GM23338 (cell line): ENCODE measurements around the gene ZNF697.
A peak's percentile ranks its signal among the peaks of the same experiment; 100 is the strongest.

ENCODE experiments used
- CREB1 ChIP-seq: fragments of 250-450 bp; sonication (Bioruptor Pico); IDR thresholded peaks from 2 replicates; pipeline ENCODE4 v1.5.0; 2020; ENCODE audit warnings: low read depth, mild to moderate bottlenecking, moderate library complexity
- EZH2phosphoT487 ChIP-seq: fragments of 200-600 bp; sonication (generic); IDR thresholded peaks from one replicate; pipeline ENCODE4 v1.8.1; 2018; ENCODE audit warnings: antibody characterized with exemption; ENCODE audit not compliant: unreplicated experiment
- NANOG ChIP-seq: IDR thresholded peaks from 2 replicates; pipeline ENCODE4 v1.6.1; 2016; ENCODE audit warnings: antibody characterized with exemption, borderline replicate concordance
- POLR2AphosphoS5 ChIP-seq: IDR thresholded peaks from 2 replicates; pipeline ENCODE4 v1.6.1; 2016; ENCODE audit warnings: antibody characterized with exemption, low read depth
- TF ChIP-seq, protein P1 (sequence below), 2 experiments: fragments of 200-600 bp in 1 of 2; sonication (generic) in 1 of 2; conservative IDR thresholded peaks; 2 replicates each; pipeline versions ENCODE4 v1.5.1 to v1.6.1; 2016 to 2017; ENCODE audit warnings: antibody characterized with exemption in 2 of 2, low read depth in 2 of 2, mild to moderate bottlenecking in 2 of 2, moderate library complexity in 1 of 2
- TF ChIP-seq, protein P2 (sequence below): IDR thresholded peaks from 2 replicates; pipeline ENCODE4 v1.6.1; 2016; ENCODE audit warnings: antibody characterized with exemption

DNA sequence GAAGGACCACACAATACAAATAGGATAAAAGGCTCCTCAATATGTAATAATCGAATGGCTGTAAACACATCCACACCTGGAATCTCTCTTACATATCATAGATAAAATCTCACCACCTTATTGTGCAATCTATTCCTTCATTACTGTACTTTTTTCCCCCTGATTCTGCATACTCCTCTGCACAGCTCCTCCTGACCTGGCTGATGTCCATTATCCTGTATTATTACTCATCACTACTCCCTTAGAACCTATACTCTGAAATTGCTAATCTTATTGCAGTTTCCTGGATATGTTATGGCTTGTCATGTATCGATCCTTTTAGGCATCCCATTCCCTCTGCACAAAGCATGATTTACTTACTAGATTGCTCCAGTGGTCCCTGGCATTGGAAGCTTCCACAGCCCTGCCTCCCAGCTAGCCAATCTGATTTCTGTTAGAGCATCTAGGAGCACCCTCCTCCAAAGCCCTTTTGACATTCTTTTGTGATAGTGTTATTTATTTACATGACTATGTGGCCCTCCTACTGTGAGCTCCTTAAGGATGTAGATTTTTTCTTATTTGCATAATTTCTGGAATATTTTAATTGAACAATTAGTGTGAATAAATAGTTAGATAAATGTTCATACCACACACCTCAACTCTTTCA lies 39.5 kb upstream of the ZNF697 start:
- TF ChIP-seq, protein P1, sequence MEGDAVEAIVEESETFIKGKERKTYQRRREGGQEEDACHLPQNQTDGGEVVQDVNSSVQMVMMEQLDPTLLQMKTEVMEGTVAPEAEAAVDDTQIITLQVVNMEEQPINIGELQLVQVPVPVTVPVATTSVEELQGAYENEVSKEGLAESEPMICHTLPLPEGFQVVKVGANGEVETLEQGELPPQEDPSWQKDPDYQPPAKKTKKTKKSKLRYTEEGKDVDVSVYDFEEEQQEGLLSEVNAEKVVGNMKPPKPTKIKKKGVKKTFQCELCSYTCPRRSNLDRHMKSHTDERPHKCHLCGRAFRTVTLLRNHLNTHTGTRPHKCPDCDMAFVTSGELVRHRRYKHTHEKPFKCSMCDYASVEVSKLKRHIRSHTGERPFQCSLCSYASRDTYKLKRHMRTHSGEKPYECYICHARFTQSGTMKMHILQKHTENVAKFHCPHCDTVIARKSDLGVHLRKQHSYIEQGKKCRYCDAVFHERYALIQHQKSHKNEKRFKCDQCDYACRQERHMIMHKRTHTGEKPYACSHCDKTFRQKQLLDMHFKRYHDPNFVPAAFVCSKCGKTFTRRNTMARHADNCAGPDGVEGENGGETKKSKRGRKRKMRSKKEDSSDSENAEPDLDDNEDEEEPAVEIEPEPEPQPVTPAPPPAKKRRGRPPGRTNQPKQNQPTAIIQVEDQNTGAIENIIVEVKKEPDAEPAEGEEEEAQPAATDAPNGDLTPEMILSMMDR (conservative IDR thresholded peaks at IDR 0.05; ENCODE audit: low read depth in 2 of 2): no peak
- TF ChIP-seq POLR2AphosphoS5 (no peak), CREB1 (CRISPR knock-in tag) (no peak), EZH2phosphoT487 (no peak), NANOG (peak; percentile 6; the same call in 1 of the 2 replicates)
- TF ChIP-seq, protein P2, sequence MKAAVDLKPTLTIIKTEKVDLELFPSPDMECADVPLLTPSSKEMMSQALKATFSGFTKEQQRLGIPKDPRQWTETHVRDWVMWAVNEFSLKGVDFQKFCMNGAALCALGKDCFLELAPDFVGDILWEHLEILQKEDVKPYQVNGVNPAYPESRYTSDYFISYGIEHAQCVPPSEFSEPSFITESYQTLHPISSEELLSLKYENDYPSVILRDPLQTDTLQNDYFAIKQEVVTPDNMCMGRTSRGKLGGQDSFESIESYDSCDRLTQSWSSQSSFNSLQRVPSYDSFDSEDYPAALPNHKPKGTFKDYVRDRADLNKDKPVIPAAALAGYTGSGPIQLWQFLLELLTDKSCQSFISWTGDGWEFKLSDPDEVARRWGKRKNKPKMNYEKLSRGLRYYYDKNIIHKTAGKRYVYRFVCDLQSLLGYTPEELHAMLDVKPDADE: no peak
